Liver (tissue), 9 donors: ENCODE measurements around the gene CARD9. TPM values are rescaled to one million over a fixed set of nuclear protein-coding genes. Genes with fewer than 3 reads are reported as not detected.

Experiments used
- DNase-seq: peaks from one replicate; pipeline ENCODE4 v3.0.0-alpha.2; 2017; ENCODE audit warnings: low spot score
- H3K27ac ChIP-seq, 2 donors: one replicate each; pipeline ENCODE4 v1.7.0; 2013; ENCODE audit warnings: inconsistent platforms in 2 of 2, low read length in 2 of 2, control low read depth in 1 of 2, low read depth in 1 of 2, mild to moderate bottlenecking in 1 of 2
- H3K27me3 ChIP-seq, 4 donors: one replicate each; pipeline versions ENCODE4 v1.6.1 to v1.7.0; 2013; ENCODE audit warnings: low read length in 3 of 4, inconsistent platforms in 1 of 4, mild to moderate bottlenecking in 1 of 4, moderate library complexity in 1 of 4; ENCODE audit not compliant: control insufficient read depth in 4 of 4, insufficient read depth in 4 of 4
- H3K36me3 ChIP-seq, 4 donors: one replicate each; pipeline versions ENCODE4 v1.6.1 to v1.7.0; 2013; ENCODE audit warnings: low read length in 3 of 4, mild to moderate bottlenecking in 3 of 4, low read depth in 1 of 4, moderate library complexity in 1 of 4; ENCODE audit not compliant: control insufficient read depth in 4 of 4, insufficient read depth in 3 of 4
- H3K4me1 ChIP-seq, 4 donors: one replicate each; pipeline versions ENCODE4 v1.6.1 to v1.7.0; 2013; ENCODE audit warnings: low read length in 3 of 4, mild to moderate bottlenecking in 3 of 4, moderate library complexity in 1 of 4; ENCODE audit not compliant: control insufficient read depth in 4 of 4, insufficient read depth in 4 of 4
- H3K4me3 ChIP-seq, 3 donors: one replicate each; pipeline versions ENCODE4 v1.6.1 to v1.7.0; 2013; ENCODE audit warnings: low read length in 3 of 3, control low read depth in 1 of 3, low read depth in 1 of 3, mild to moderate bottlenecking in 1 of 3
- H3K9ac ChIP-seq, 2 donors: one replicate each; pipeline ENCODE4 v1.7.0; 2013; ENCODE audit warnings: low read length in 2 of 2, mild to moderate bottlenecking in 2 of 2, moderate library complexity in 2 of 2, control low read depth in 1 of 2, low read depth in 1 of 2
- H3K9me3 ChIP-seq, 4 donors: one replicate each; pipeline versions ENCODE4 v1.6.1 to v1.7.0; 2013; ENCODE audit warnings: low read length in 3 of 4; ENCODE audit not compliant: control insufficient read depth in 4 of 4
- ATF3 ChIP-seq: IDR thresholded peaks from 2 replicates; pipeline ENCODE4 v1.6.1; 2016; ENCODE audit warnings: antibody characterized with exemption
- CTCF ChIP-seq: fragments of 150-350 bp; IDR thresholded peaks from 2 replicates; pipeline ENCODE4 v1.5.1; 2017; ENCODE audit warnings: improper control_type of control experiment, low read depth, low read length; ENCODE audit not compliant: missing input control
- EGR1 ChIP-seq, 2 donors: IDR thresholded peaks; 2 replicates each; pipeline ENCODE4 v1.6.1; 2016 to 2018; ENCODE audit warnings: antibody characterized with exemption in 2 of 2, low read depth in 2 of 2
- FOXA1 ChIP-seq: IDR thresholded peaks from 2 replicates; pipeline ENCODE4 v1.6.1; 2016; ENCODE audit warnings: antibody characterized with exemption
- FOXA2 ChIP-seq: IDR thresholded peaks from 2 replicates; pipeline ENCODE4 v1.6.1; 2016; ENCODE audit warnings: antibody characterized with exemption
- GABPA ChIP-seq, 2 donors: IDR thresholded peaks in 1 of 2; conservative IDR thresholded peaks in 1 of 2; 2 replicates each; pipeline ENCODE4 v1.6.1; 2016; ENCODE audit warnings: antibody characterized with exemption in 2 of 2, mild to moderate bottlenecking in 1 of 2, moderate library complexity in 1 of 2
- HNF4A ChIP-seq, 2 donors: conservative IDR thresholded peaks; 2 replicates each; pipeline ENCODE4 v1.6.1; 2016; ENCODE audit warnings: antibody characterized with exemption in 2 of 2, mild to moderate bottlenecking in 2 of 2
- HNF4G ChIP-seq: IDR thresholded peaks from 2 replicates; pipeline ENCODE4 v1.6.1; 2016; ENCODE audit warnings: antibody characterized with exemption
- JUND ChIP-seq, 2 donors: IDR thresholded peaks; 2 replicates each; pipeline ENCODE4 v1.6.1; 2016; ENCODE audit warnings: antibody characterized with exemption in 2 of 2
- MAX ChIP-seq: IDR thresholded peaks from 2 replicates; pipeline ENCODE4 v1.6.1; 2016; ENCODE audit warnings: antibody characterized with exemption
- NR2F2 ChIP-seq: IDR thresholded peaks from 2 replicates; pipeline ENCODE4 v1.6.1; 2016; ENCODE audit warnings: antibody characterized with exemption
- RAD21 ChIP-seq, 2 donors: IDR thresholded peaks; 2 replicates each; pipeline ENCODE4 v1.6.1; 2016; ENCODE audit warnings: antibody characterized with exemption in 2 of 2, mild to moderate bottlenecking in 2 of 2
- RXRA ChIP-seq, 2 donors: IDR thresholded peaks; 2 replicates each; pipeline ENCODE4 v1.6.1; 2017 to 2018; ENCODE audit warnings: antibody characterized with exemption in 2 of 2, mild to moderate bottlenecking in 1 of 2
- SP1 ChIP-seq: IDR thresholded peaks from 2 replicates; pipeline ENCODE4 v1.6.1; 2018; ENCODE audit warnings: antibody characterized with exemption, mild to moderate bottlenecking
- TAF1 ChIP-seq: conservative IDR thresholded peaks from 2 replicates; pipeline ENCODE4 v1.6.1; 2016; ENCODE audit warnings: antibody characterized with exemption, mild to moderate bottlenecking
- YY1 ChIP-seq: IDR thresholded peaks from 2 replicates; pipeline ENCODE4 v1.6.1; 2016; ENCODE audit warnings: antibody characterized with exemption, mild to moderate bottlenecking
- WGBS: extraction: QIAGEN DNeasy Blood & Tissue Kit; methylation state at CpG from one replicate; pipeline ENCODE4 v1.1.7; 2013; 5-methylcytosine and 5-hydroxymethylcytosine counted together
- polyA plus RNA-seq, 2 donors: library from polyadenylated mRNA; stranded (reverse) in 1 of 2; unstranded in 1 of 2; fragments of 200-250 nt in 1 of 2; fragments of >200 nt in 1 of 2; fragmentation: Nextera tagmentation in 1 of 2; extraction: Ambion mirVana in 1 of 2; gene quantifications; one replicate each; pipeline versions ENCODE4 v1.2.1 to v1.2.3, GENCODE V29; 2013 to 2015
- total RNA-seq, 2 donors: library from RNA; depleted of rRNA; stranded (reverse); fragments of >200 nt; gene quantifications; one replicate each; pipeline ENCODE4 v1.2.3, GENCODE V29; 2014
- TF ChIP-seq, protein P1 (sequence below): IDR thresholded peaks from 2 replicates; pipeline ENCODE4 v1.6.1; 2016; ENCODE audit warnings: antibody characterized with exemption
- TF ChIP-seq, protein P2 (sequence below): IDR thresholded peaks from 2 replicates; pipeline ENCODE4 v1.6.1; 2016; ENCODE audit warnings: antibody characterized with exemption, mild to moderate bottlenecking
- donor health status: healthy.
- donor health status: healthy.
- donor health status: healthy.
- donor health status: healthy.
- donor health status: healthy.

Gene CARD9
- total and polyA plus RNA-seq, 4 donors: 0.25 to 5.3 (median 2.2) TPM

DNA sequence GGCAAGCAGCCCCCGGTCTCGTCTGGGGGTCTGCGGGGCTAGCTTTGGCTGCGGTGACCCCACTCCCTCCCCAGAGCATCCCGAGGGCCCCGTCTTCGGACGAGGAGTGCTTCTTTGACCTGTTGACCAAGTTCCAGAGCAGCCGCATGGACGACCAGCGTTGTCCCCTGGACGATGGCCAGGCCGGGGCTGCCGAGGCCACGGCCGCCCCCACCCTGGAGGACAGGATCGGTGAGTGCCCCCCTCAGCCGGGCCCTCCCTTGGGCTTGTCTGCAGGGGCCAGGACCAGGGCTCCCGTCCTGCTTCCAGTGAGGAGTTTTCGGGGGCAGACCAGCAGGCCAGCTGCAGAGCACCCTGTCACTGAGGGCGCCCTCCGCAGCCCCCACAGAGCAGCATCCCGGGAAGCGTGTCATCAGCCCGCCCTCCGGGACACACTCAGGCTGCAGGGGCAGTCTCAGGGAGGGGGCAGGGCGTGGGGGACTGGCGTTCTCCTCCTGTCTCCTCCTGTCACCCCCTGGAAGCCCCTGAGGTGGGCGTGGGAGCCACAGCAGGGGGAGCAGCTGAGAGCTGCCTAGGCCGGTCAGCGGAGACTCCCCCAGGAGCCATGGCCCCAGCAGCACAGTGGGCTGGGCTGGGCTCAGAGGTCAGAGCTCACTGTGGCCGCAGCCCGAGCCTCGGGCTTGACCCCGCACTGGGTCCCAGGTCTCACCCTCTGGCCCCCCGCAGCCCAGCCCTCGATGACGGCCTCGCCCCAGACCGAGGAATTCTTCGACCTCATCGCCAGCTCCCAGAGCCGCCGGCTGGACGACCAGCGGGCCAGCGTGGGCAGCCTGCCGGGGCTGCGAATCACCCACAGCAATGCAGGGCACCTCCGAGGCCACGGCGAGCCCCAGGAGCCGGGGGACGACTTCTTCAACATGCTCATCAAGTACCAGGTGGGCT lies 17.6 kb downstream of the CARD9 start:
- H3K27me3 ChIP-seq: no peaks in the 10 kb centered on the region
- H3K27ac ChIP-seq: no peak overlapping the region
- H3K9ac ChIP-seq: no peak overlapping the region
- H3K36me3 ChIP-seq: peaks cover 0 to 1% (median 0%) of the 10 kb centered on the region in 4 donors
- no peaks in the 10 kb centered on the region for H3K9me3 ChIP-seq
- no peak overlapping the region for H3K4me3 ChIP-seq
- DNase-seq: no peak
- WGBS: 64% methylated on average over 54 of the region's 54 CpGs
- H3K4me1 ChIP-seq: peaks cover 0 to 5% (median 1%) of the 10 kb centered on the region in 4 donors
- no peak for TF ChIP-seq EGR1 (IDR thresholded peaks at IDR 0.05; ENCODE audit: low read depth in 2 of 2)
- TF ChIP-seq RXRA (IDR thresholded peaks at IDR 0.05): no peak
- TF ChIP-seq JUND (IDR thresholded peaks at IDR 0.05): no peak
- TF ChIP-seq, protein P1, sequence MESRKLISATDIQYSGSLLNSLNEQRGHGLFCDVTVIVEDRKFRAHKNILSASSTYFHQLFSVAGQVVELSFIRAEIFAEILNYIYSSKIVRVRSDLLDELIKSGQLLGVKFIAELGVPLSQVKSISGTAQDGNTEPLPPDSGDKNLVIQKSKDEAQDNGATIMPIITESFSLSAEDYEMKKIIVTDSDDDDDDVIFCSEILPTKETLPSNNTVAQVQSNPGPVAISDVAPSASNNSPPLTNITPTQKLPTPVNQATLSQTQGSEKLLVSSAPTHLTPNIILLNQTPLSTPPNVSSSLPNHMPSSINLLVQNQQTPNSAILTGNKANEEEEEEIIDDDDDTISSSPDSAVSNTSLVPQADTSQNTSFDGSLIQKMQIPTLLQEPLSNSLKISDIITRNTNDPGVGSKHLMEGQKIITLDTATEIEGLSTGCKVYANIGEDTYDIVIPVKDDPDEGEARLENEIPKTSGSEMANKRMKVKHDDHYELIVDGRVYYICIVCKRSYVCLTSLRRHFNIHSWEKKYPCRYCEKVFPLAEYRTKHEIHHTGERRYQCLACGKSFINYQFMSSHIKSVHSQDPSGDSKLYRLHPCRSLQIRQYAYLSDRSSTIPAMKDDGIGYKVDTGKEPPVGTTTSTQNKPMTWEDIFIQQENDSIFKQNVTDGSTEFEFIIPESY: no peak
- TF ChIP-seq, protein P2, sequence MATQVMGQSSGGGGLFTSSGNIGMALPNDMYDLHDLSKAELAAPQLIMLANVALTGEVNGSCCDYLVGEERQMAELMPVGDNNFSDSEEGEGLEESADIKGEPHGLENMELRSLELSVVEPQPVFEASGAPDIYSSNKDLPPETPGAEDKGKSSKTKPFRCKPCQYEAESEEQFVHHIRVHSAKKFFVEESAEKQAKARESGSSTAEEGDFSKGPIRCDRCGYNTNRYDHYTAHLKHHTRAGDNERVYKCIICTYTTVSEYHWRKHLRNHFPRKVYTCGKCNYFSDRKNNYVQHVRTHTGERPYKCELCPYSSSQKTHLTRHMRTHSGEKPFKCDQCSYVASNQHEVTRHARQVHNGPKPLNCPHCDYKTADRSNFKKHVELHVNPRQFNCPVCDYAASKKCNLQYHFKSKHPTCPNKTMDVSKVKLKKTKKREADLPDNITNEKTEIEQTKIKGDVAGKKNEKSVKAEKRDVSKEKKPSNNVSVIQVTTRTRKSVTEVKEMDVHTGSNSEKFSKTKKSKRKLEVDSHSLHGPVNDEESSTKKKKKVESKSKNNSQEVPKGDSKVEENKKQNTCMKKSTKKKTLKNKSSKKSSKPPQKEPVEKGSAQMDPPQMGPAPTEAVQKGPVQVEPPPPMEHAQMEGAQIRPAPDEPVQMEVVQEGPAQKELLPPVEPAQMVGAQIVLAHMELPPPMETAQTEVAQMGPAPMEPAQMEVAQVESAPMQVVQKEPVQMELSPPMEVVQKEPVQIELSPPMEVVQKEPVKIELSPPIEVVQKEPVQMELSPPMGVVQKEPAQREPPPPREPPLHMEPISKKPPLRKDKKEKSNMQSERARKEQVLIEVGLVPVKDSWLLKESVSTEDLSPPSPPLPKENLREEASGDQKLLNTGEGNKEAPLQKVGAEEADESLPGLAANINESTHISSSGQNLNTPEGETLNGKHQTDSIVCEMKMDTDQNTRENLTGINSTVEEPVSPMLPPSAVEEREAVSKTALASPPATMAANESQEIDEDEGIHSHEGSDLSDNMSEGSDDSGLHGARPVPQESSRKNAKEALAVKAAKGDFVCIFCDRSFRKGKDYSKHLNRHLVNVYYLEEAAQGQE: no peak
- TF ChIP-seq NR2F2: no peak
- TF ChIP-seq ATF3: no peak
- TF ChIP-seq RAD21 (IDR thresholded peaks at IDR 0.05): no peak
- no peak for TF ChIP-seq MAX
- no peak for TF ChIP-seq FOXA2
- TF ChIP-seq HNF4G: no peak
- no peak for TF ChIP-seq GABPA (IDR thresholded peaks at IDR 0.05 in 1 of 2, conservative IDR thresholded peaks at IDR 0.05 in 1 of 2)
- TF ChIP-seq YY1: no peak
- no peak for TF ChIP-seq TAF1
- no peak for TF ChIP-seq FOXA1
- TF ChIP-seq SP1: no peak
- TF ChIP-seq HNF4A (conservative IDR thresholded peaks at IDR 0.05): no peak
- no peak for TF ChIP-seq CTCF
